GM19043 (cell line): ENCODE data around the gene SLC35A4.
A peak's percentile ranks its signal among the peaks of the same experiment; 100 is the strongest.

ENCODE experiments used
- ATAC-seq: cut with Tn5 transposase; IDR thresholded peaks from one replicate; pipeline ENCODE4 v1.9.1; 2021; ENCODE audit warnings: low read depth; ENCODE audit not compliant: unreplicated experiment

SLC35A4 gene

GRCh38 chr5:140557136-140557805 lies 7.4 kb upstream of the SLC35A4 start, which contains the start of gene SRA1:
TSS of gene SRA1 (minus strand) at chr5:140557473. CDS start at chr5:140557452, 21 bp downstream.
- peak; percentile 97 for ATAC-seq

- no peak for ATAC-seq
Measured at GRCh38 chr5:140557965-140558364, 6.7 kb upstream of the SLC35A4 start.

GRCh38 chr5:140558542-140558941 lies 6.1 kb upstream of the SLC35A4 start:
- ATAC-seq: no peak

- no peak for ATAC-seq
Measured at GRCh38 chr5:140560227-140560626, 4.4 kb upstream of the SLC35A4 start.

GRCh38 chr5:140561753-140562523 lies 2.7 kb upstream of the SLC35A4 start:
- no peak for ATAC-seq

GRCh38 chr5:140563596-140563995 lies 1.0 kb upstream of the SLC35A4 start:
- ATAC-seq: no peak

GRCh38 chr5:140565024-140565779 lies 574 bp downstream of the SLC35A4 start:
- ATAC-seq: no peak

GRCh38 chr5:140565780-140566095 lies 1.1 kb downstream of the SLC35A4 start:
- no peak for ATAC-seq

GRCh38 chr5:140566665-140567064 lies 2.0 kb downstream of the SLC35A4 start:
- no peak for ATAC-seq

- no peak for ATAC-seq
Measured at GRCh38 chr5:140567136-140567818, 2.6 kb downstream of the SLC35A4 start.

- ATAC-seq: no peak
Measured at GRCh38 chr5:140567871-140568270, 3.2 kb downstream of the SLC35A4 start.

- no peak for ATAC-seq
Measured at GRCh38 chr5:140568443-140569063, 3.9 kb downstream of the SLC35A4 start.

- peak; percentile 32 for ATAC-seq
Measured at GRCh38 chr5:140569197-140569596, 4.6 kb downstream of the SLC35A4 start.

- no peak for ATAC-seq
Measured at GRCh38 chr5:140570058-140570457, 5.4 kb downstream of the SLC35A4 start.

- ATAC-seq: no peak
Measured at GRCh38 chr5:140570488-140570887, 5.9 kb downstream of the SLC35A4 start.

- no peak for ATAC-seq
Measured at GRCh38 chr5:140571105-140571504, 6.5 kb downstream of the SLC35A4 start.

- no peak for ATAC-seq
Measured at GRCh38 chr5:140573683-140574082, 9.1 kb downstream of the SLC35A4 start.

- no peak for ATAC-seq
Measured at GRCh38 chr5:140574165-140574564, 9.5 kb downstream of the SLC35A4 start.

- ATAC-seq: no peak
Measured at GRCh38 chr5:140575309-140575708, 10.7 kb downstream of the SLC35A4 start.

- ATAC-seq: no peak
Measured at GRCh38 chr5:140576776-140577201, 12.2 kb downstream of the SLC35A4 start.
